GM21529 (cell line): ENCODE results near the gene TARM1.
"Not testable (repeated sequence)": the region's sequence is repeated elsewhere in the genome, so short reads cannot be mapped to it uniquely, and the experiment has no call there.

Experiments
- ATAC-seq: cut with Tn5 transposase; IDR thresholded peaks from one replicate; pipeline ENCODE4 v1.9.1; 2021; ENCODE audit not compliant: unreplicated experiment

The TARM1 gene

GRCh38 chr19:54099903-54100255, 18.7 kb upstream of the TARM1 start:
- not testable (repeated sequence) for ATAC-seq

GRCh38 chr19:54099190-54099902, 18.2 kb upstream of the TARM1 start:
- no peak for ATAC-seq

GRCh38 chr19:54096617-54097106, 15.5 kb upstream of the TARM1 start:
- no peak for ATAC-seq

- ATAC-seq = not testable (repeated sequence)
Observed at GRCh38 chr19:54095859-54096616, 14.9 kb upstream of the TARM1 start.

- ATAC-seq = no peak
Observed at GRCh38 chr19:54095136-54095858, 14.1 kb upstream of the TARM1 start.

GRCh38 chr19:54094426-54095000, 13.3 kb upstream of the TARM1 start:
- no peak for ATAC-seq

- no peak for ATAC-seq
Observed at GRCh38 chr19:54084410-54084809, 3.2 kb upstream of the TARM1 start.

- no peak for ATAC-seq
Observed at GRCh38 chr19:54077334-54077733, 3.8 kb downstream of the TARM1 start.

- no peak for ATAC-seq
Observed at GRCh38 chr19:54074851-54075250, 6.3 kb downstream of the TARM1 start.

GRCh38 chr19:54073829-54074228, 7.3 kb downstream of the TARM1 start:
- no peak for ATAC-seq

- no peak for ATAC-seq
Observed at GRCh38 chr19:54069470-54069869, 11.7 kb downstream of the TARM1 start.

GRCh38 chr19:54063350-54064116, 17.6 kb downstream of the TARM1 start, which contains the start of gene VSTM1:
Gene VSTM1 (minus strand): TSS chr19:54063897. CDS start chr19:54063777, 120 bp downstream.
- ATAC-seq = no peak

- no peak for ATAC-seq
Observed at GRCh38 chr19:54062643-54063042, 18.5 kb downstream of the TARM1 start.

- no peak for ATAC-seq
Observed at GRCh38 chr19:54047616-54048015, 33.5 kb downstream of the TARM1 start.

GRCh38 chr19:54045771-54046170, 35.4 kb downstream of the TARM1 start:
- ATAC-seq = no peak

- ATAC-seq = no peak
Observed at GRCh38 chr19:54042989-54043388, 38.2 kb downstream of the TARM1 start.

GRCh38 chr19:54041969-54042606, 39.1 kb downstream of the TARM1 start:
- ATAC-seq = no peak

GRCh38 chr19:54040003-54040402, 41.2 kb downstream of the TARM1 start:
- no peak for ATAC-seq

GRCh38 chr19:54036542-54036941, 44.6 kb downstream of the TARM1 start:
- ATAC-seq = not testable (repeated sequence)
